ENCODE results near the gene POLR1D. TPM values are rescaled to one million over a fixed set of nuclear protein-coding genes. Genes with fewer than 3 reads are reported as not detected.

Gene POLR1D
- total and polyA plus RNA-seq, 8 donors: 100 to 164 (median 143) TPM

DNA sequence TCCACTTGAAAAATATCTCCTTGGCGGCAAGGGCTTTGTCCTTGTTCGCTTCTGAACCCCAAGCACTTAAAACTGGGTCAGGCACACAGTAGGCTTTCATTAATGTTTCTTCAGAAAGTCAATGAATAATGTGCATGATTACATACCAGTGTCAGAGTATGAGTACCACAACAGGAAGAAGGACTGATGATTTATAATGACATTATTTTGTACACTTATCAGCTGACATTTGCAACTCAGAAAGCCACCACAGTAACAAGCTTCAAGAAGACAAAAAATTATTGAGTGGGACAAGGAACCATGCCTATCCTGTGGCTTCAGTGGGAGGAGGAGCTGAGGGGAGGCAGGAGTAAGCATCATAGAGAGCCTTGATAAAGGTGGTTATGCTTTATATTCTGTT, 10.0 kb downstream of the POLR1D start:
- Histone ChIP-seq H3K4me3 (no peak overlapping the region), H3K4me1 (peaks cover 0 to 4% of the 10 kb centered on the region in 2 donors), H3K27me3 (no peaks in the 10 kb centered on the region), H3K9me3 (no peaks in the 10 kb centered on the region), H3K36me3 (peaks cover 0 to 11% of the 10 kb centered on the region in 2 donors), H3K27ac (no peak overlapping the region)
- ATAC-seq: no peak
- TF ChIP-seq, protein P1, sequence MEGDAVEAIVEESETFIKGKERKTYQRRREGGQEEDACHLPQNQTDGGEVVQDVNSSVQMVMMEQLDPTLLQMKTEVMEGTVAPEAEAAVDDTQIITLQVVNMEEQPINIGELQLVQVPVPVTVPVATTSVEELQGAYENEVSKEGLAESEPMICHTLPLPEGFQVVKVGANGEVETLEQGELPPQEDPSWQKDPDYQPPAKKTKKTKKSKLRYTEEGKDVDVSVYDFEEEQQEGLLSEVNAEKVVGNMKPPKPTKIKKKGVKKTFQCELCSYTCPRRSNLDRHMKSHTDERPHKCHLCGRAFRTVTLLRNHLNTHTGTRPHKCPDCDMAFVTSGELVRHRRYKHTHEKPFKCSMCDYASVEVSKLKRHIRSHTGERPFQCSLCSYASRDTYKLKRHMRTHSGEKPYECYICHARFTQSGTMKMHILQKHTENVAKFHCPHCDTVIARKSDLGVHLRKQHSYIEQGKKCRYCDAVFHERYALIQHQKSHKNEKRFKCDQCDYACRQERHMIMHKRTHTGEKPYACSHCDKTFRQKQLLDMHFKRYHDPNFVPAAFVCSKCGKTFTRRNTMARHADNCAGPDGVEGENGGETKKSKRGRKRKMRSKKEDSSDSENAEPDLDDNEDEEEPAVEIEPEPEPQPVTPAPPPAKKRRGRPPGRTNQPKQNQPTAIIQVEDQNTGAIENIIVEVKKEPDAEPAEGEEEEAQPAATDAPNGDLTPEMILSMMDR (IDR thresholded peaks at IDR 0.05): no peak
- intact Hi-C loops (cut with DNase I): no loop called here
- DNase-seq: no peak

DNA sequence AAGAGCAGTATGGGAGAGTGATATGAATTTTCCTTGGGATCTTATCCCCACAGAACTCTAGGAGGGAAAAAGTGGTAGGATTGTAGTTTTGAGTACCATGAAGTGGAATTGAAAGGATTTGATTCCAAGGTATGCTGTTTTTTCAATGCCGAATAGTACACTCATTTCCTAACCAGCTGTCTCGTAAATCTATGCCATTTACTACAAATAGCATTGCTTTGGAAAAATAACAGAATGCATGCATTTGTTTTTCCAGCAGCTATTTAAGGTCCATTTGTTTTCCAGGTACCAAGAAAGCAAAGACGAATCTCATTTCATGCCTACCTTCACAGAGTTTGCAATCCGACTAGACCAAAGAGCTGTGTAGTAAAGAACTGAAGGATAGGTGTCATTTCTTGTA, 10.5 kb downstream of the POLR1D start:
- DNase-seq: no peak

DNA sequence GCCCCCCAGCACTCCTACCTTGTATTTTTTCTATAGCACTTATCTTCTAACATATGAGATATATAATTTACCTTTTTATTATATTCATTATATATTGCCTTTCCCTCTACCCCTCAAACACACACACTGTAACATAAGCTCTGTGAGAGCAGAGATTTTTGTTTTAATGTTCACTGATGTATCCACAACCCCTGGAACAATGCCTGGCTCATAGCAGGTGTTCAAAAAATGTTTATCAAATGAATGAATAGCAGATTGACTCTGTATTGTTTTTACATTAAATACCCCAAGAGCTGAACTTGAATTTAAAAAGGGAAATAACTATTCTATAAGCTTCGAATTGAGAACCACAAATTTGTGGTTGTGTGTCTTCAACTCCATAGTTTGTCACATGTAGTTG, 11.0 kb downstream of the POLR1D start:
- TF ChIP-seq, protein P1 (IDR thresholded peaks at IDR 0.05): no peak
- Histone ChIP-seq H3K27ac (no peak overlapping the region), H3K4me1 (peaks cover 0 to 10% of the 10 kb centered on the region in 2 donors), H3K4me3 (no peak overlapping the region), H3K27me3 (no peaks in the 10 kb centered on the region), H3K9me3 (no peaks in the 10 kb centered on the region), H3K36me3 (peaks cover 0 to 11% of the 10 kb centered on the region in 2 donors)
- DNase-seq: no peak
- ATAC-seq: no peak
- intact Hi-C loops (cut with DNase I): no loop called here

More for the DNA sequence above, 10.5 kb downstream of the POLR1D start:
- Histone ChIP-seq H3K4me3 (no peak overlapping the region), H3K36me3 (peaks cover 0 to 11% of the 10 kb centered on the region in 2 donors), H3K4me1 (peaks cover 0 to 9% of the 10 kb centered on the region in 2 donors), H3K9me3 (no peaks in the 10 kb centered on the region), H3K27ac (no peak overlapping the region), H3K27me3 (no peaks in the 10 kb centered on the region)
- intact Hi-C loops (cut with DNase I): no loop called here
- no peak for ATAC-seq
- TF ChIP-seq, protein P1 (IDR thresholded peaks at IDR 0.05): no peak

DNA sequence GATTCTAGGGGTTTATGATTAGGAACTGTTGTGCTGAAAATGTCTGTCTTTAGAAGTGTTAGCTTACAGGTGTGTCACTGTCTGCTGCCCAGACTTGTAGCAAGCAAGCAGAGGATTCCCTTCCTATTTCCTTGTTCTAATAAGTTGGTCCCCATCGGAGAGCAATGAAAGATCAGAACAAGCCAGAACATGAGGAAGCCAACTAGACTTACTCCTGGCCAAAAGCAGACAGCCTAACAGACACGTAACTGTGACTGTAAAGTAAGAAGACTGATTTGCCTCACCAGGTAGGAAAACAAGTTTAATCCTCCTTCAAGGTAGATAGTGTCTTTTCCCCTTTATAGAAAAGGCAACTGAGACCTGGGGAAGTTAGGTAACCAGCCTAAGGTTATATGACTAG, 12.5 kb downstream of the POLR1D start:
- DNase-seq: no peak
- ATAC-seq: no peak
- H3K4me3 ChIP-seq: no peak overlapping the region
- H3K36me3 ChIP-seq: peaks cover 0 to 11% of the 10 kb centered on the region in 2 donors
- TF ChIP-seq, protein P1 (IDR thresholded peaks at IDR 0.05): no peak
- H3K9me3 ChIP-seq: no peaks in the 10 kb centered on the region
- no peak overlapping the region for H3K27ac ChIP-seq
- intact Hi-C loops (cut with DNase I): no loop called here
- peaks cover 9 to 25% of the 10 kb centered on the region in 2 donors for H3K4me1 ChIP-seq
- H3K27me3 ChIP-seq: no peaks in the 10 kb centered on the region

DNA sequence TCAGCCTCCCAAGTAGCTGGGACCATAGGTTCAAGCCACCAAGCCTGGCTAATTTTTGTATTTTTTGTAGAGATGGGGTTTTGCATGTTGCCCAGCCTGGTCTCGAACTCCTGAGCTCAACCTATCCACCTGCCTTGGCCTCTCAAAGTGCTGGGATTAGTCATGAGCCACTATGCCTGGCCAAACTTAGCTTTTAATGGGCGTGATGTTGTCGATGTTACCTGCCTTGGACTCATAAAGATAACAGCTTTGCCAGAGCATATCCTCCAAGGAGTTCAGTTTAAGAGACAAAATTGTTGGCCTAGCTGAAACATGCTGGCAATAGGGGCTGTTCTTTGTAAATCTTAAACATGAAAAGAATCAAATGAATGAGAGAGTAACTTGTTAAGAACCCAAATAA, 13.1 kb downstream of the POLR1D start:
- intact Hi-C loops (cut with DNase I): no loop called here
- ATAC-seq: no peak
- DNase-seq: no peak
- Histone ChIP-seq H3K27me3 (no peaks in the 10 kb centered on the region), H3K4me3 (no peak overlapping the region), H3K9me3 (no peaks in the 10 kb centered on the region), H3K4me1 (peaks cover 12 to 28% of the 10 kb centered on the region in 2 donors), H3K27ac (no peak overlapping the region), H3K36me3 (peaks cover 0 to 11% of the 10 kb centered on the region in 2 donors)
- TF ChIP-seq, protein P1 (IDR thresholded peaks at IDR 0.05): no peak
